Peyer's patch (tissue), 4 donors: Measurements from ENCODE around the gene XIAP.
"Not testable (repeated sequence)": the region's sequence is repeated elsewhere in the genome, so short reads cannot be mapped to it uniquely, and the experiment has no call there.

Experiments used
- CTCF ChIP-seq, 6 experiments: fragments of 450-650 bp in 4 of 6; fragments of 200-600 bp in 2 of 6; sonication (generic) in 1 of 6; IDR thresholded peaks; one replicate each; pipeline ENCODE4 v1.5.1; 2017 to 2019; ENCODE audit warnings: antibody characterized with exemption in 6 of 6, mild to moderate bottlenecking in 3 of 6, moderate library complexity in 1 of 6
- POLR2A ChIP-seq, 2 donors: fragments of 450-650 bp; IDR thresholded peaks; one replicate each; pipeline ENCODE4 v1.5.1; 2017; ENCODE audit warnings: antibody characterized with exemption in 2 of 2, mild to moderate bottlenecking in 2 of 2, moderate library complexity in 2 of 2

GRCh38 chrX:123849906-123850305 is 9.9 kb upstream of the XIAP start:
- not testable (repeated sequence) for TF ChIP-seq CTCF, POLR2A (IDR thresholded peaks at IDR 0.05)
